ENCODE data around the gene FOXP1. TPM values are rescaled to one million over a fixed set of nuclear protein-coding genes. Genes with fewer than 3 reads are reported as not detected.

FOXP1 gene
- total and polyA plus RNA-seq, 9 of the 15 experiments (the other 6 are each of a cell fraction or from before 2014, with no cell fraction given), result 7.7 to 34.5 (median 13.7) TPM

DNA sequence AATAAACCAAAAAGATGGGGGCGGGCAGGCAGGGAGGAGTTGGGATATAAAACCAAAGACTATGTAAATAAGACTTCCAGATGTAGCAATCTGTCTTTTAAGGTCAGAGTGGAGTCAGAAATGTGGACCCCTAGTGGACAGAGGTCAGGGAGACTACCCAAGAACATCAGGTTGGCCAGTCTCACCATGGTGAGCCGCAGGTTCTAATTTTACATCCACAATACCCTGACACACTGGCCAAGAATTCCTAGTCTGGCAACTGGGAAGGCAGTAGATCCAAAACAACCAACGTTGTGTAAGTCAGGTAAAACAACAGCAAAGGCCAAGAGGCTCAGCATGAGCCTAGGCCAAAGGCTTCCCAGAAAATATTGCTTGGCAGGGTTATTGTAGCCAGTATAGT, 203.4 kb downstream of the FOXP1 start:
- H4K20me1 ChIP-seq (replicated peaks; ENCODE audit: control insufficient read depth, insufficient read depth, low read length), result no peaks in the 10 kb centered on the region
- H2AFZ ChIP-seq (ENCODE audit: low read depth, low read length), result no peak overlapping the region
- no peaks in the 10 kb centered on the region for H3K79me2 ChIP-seq (ENCODE audit: control insufficient read depth, insufficient read depth, low read length)
- in situ Hi-C loops (cut with MboI) (no loop called here), intact Hi-C loops (cut with micrococcal nuclease) (no loop called here)
- 46% methylated on average over 3 of the region's 3 CpGs for WGBS (ENCODE audit: insufficient coverage, low coverage, missing lambda C conversion rate)
- no peak overlapping the region for H3K4me3 ChIP-seq
- ChIA-PET CTCF (ENCODE audit: low intra/inter-chr PET ratio) (no interaction called here), POLR2A (no interaction called here)
- no peak overlapping the region for H3K4me2 ChIP-seq (ENCODE audit: insufficient read depth, low read length)
- H3K4me1 ChIP-seq (replicated peaks in 1 of 2; ENCODE audit: control insufficient read depth in 2 of 2, insufficient read depth in 2 of 2, low read length in 2 of 2), result no peaks in the 10 kb centered on the region
- H3K36me3 ChIP-seq (ENCODE audit: control insufficient read depth, insufficient read depth, low read length), result no peaks in the 10 kb centered on the region
- DNase-seq (ENCODE audit: extremely low read depth in 1 of 4, low spot score in 3 of 4) (peak in 2 of 4 experiments; percentile 15 to 46), FAIRE-seq (peak; percentile 57), ATAC-seq (peak; percentile 87)
- H3K9me3 ChIP-seq (replicated peaks; ENCODE audit: control insufficient read depth, insufficient read depth, low read depth, low read length), result no peaks in the 10 kb centered on the region
- BruUV-seq (replicated peaks), result no TSS peak
- no peaks in the 10 kb centered on the region for H3K27me3 ChIP-seq (ENCODE audit: control insufficient read depth in 2 of 2, insufficient read depth in 2 of 2, low read length in 2 of 2)
- no peaks in the 10 kb centered on the region for H3K9me1 ChIP-seq (ENCODE audit: control insufficient read depth, insufficient read depth, low read length)
- no peak overlapping the region for H3K9ac ChIP-seq (ENCODE audit: insufficient read depth in 1 of 2, low read depth in 2 of 2, low read length in 2 of 2)
- no peak overlapping the region for H3K27ac ChIP-seq (ENCODE audit: extremely low read depth, low read depth, low read length)
- TF ChIP-seq ZNF436 (CRISPR knock-in tag; IDR thresholded peaks at IDR 0.05) (no peak), ILK (tag; IDR thresholded peaks at IDR 0.05; ENCODE audit: borderline replicate concordance, low read depth) (no peak), TAL1 (IDR thresholded peaks at IDR 0.05) (no peak), FOXA3 (CRISPR knock-in tag; conservative IDR thresholded peaks at IDR 0.05 in 1 of 2, IDR thresholded peaks at IDR 0.05 in 1 of 2) (peak in 1 of 2 experiments; percentile 26; a peak in 1 of 4 replicates), CEBPB (tag; IDR thresholded peaks at IDR 0.05) (0 out of 2 replicates have a peak, but pooled peaks have one; percentile 46), POLR2AphosphoS5 (IDR thresholded peaks at IDR 0.05; ENCODE audit: control insufficient read depth, insufficient read depth, low read depth, low read length) (no peak), ARID2 (IDR thresholded peaks at IDR 0.05) (no peak), NUFIP1 (IDR thresholded peaks at IDR 0.05; ENCODE audit: partially characterized antibody) (no peak), ARID1B (IDR thresholded peaks at IDR 0.05) (no peak), ZNF780A (CRISPR knock-in tag; IDR thresholded peaks at IDR 0.05) (no peak), SP2 (IDR thresholded peaks at IDR 0.05; ENCODE audit: extremely low read depth, low read depth, low read length, poor library complexity, severe bottlenecking) (no peak), PCBP2 (IDR thresholded peaks at IDR 0.05; ENCODE audit: low read depth, low read length, poor library complexity, severe bottlenecking) (no peak), MCM5 (IDR thresholded peaks at IDR 0.05; ENCODE audit: low read depth) (no peak), ZNF354B (CRISPR knock-in tag; IDR thresholded peaks at IDR 0.05) (no peak), ZNF143 (CRISPR knock-in tag; IDR thresholded peaks at IDR 0.05) (no peak), HIVEP1 (CRISPR knock-in tag; IDR thresholded peaks at IDR 0.05) (no peak)
- TF ChIP-seq, protein P1, sequence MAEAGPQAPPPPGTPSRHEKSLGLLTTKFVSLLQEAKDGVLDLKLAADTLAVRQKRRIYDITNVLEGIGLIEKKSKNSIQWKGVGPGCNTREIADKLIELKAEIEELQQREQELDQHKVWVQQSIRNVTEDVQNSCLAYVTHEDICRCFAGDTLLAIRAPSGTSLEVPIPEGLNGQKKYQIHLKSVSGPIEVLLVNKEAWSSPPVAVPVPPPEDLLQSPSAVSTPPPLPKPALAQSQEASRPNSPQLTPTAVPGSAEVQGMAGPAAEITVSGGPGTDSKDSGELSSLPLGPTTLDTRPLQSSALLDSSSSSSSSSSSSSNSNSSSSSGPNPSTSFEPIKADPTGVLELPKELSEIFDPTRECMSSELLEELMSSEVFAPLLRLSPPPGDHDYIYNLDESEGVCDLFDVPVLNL (CRISPR knock-in tag; IDR thresholded peaks at IDR 0.05; ENCODE audit: low read depth), result no peak
- TF ChIP-seq, protein P2, sequence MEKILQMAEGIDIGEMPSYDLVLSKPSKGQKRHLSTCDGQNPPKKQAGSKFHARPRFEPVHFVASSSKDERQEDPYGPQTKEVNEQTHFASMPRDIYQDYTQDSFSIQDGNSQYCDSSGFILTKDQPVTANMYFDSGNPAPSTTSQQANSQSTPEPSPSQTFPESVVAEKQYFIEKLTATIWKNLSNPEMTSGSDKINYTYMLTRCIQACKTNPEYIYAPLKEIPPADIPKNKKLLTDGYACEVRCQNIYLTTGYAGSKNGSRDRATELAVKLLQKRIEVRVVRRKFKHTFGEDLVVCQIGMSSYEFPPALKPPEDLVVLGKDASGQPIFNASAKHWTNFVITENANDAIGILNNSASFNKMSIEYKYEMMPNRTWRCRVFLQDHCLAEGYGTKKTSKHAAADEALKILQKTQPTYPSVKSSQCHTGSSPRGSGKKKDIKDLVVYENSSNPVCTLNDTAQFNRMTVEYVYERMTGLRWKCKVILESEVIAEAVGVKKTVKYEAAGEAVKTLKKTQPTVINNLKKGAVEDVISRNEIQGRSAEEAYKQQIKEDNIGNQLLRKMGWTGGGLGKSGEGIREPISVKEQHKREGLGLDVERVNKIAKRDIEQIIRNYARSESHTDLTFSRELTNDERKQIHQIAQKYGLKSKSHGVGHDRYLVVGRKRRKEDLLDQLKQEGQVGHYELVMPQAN (IDR thresholded peaks at IDR 0.05; ENCODE audit: borderline replicate concordance), result no peak
- TF ChIP-seq, protein P3, sequence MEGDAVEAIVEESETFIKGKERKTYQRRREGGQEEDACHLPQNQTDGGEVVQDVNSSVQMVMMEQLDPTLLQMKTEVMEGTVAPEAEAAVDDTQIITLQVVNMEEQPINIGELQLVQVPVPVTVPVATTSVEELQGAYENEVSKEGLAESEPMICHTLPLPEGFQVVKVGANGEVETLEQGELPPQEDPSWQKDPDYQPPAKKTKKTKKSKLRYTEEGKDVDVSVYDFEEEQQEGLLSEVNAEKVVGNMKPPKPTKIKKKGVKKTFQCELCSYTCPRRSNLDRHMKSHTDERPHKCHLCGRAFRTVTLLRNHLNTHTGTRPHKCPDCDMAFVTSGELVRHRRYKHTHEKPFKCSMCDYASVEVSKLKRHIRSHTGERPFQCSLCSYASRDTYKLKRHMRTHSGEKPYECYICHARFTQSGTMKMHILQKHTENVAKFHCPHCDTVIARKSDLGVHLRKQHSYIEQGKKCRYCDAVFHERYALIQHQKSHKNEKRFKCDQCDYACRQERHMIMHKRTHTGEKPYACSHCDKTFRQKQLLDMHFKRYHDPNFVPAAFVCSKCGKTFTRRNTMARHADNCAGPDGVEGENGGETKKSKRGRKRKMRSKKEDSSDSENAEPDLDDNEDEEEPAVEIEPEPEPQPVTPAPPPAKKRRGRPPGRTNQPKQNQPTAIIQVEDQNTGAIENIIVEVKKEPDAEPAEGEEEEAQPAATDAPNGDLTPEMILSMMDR (IDR thresholded peaks at IDR 0.05 in 2 of 3, conservative IDR thresholded peaks at IDR 0.05 in 1 of 3; ENCODE audit: insufficient read depth in 2 of 3, low read depth in 1 of 3, low read length in 3 of 3), result peak; percentile 32 to 35 (median 33); a peak in 4 of 6 replicates
